Sciatic nerve (tissue), 2 donors: Measurements from ENCODE around the gene SDK1. TPM values are rescaled to one million over a fixed set of nuclear protein-coding genes. Genes with fewer than 3 reads are reported as not detected.
"Not testable (repeated sequence)": the region's sequence is repeated elsewhere in the genome, so short reads cannot be mapped to it uniquely, and the experiment has no call there.

Experiments
- ATAC-seq: fragments of 200-7000 bp; cut with Tn5 transposase; one replicate; pipeline ENCODE4 v1.9.1; 2020; ENCODE audit warnings: mild to moderate bottlenecking, moderate library complexity
- DNase-seq: peaks from one replicate; pipeline ENCODE4 v3.0.0-alpha.2; 2020; ENCODE audit warnings: low spot score
- intact Hi-C: fragments of 100-400 bp; cut with DNase I; formaldehyde crosslinking; loops from one replicate; pipeline ENCODE4 v1.14.2; 2022
- total RNA-seq: library from RNA; stranded (reverse); fragmentation: NEBNext Ultra II Directional; extraction: Animal tissue kit (Norgen Biotek cat#: 25700); gene quantifications from one replicate; pipeline ENCODE4 v1.2.1, GENCODE V29; 2021
- donor health status: DM: no; HTN: no; CAD: no.
- donor health status: DM: no; HTN: no; CAD: no.

SDK1 gene
- total RNA-seq, 1 donor from 2014 or later = 11.2 TPM

DNA sequence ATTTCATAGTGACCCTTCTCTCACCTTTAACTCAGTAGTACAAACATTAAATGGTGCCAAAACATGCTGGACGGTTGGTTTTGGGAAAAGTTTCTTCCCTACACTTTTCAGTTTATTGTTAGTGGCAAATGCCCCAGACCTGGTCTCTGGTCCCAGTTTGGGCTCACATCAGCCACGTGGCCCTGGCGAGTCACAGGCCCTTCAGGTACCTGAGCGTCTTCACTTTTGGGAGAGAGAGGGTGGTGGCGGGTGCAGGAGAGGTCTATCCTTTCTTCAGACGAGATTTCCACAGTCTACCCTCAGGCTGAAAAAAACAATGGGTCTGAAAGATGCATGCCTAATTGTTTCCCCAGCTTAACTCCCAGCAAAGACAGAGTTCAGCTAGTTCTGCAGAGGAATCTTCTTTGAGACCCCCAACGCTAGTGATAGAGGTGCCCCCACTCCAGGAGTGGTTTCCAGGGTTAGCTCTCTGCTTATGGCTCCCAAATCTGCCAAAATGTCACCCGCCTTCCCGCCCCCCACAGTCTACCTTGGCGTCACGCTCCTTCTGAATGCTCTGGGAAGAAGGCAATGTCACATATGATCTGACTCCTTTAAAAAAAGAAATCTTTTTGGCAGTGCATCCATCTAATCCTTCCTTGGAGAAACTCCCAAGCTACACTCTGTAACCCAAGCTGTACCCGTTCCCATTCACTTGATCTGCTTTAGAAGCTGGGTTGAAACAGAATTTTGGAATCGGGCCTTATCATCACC, 996.3 kb downstream of the SDK1 start:
- DNase-seq = no peak
- intact Hi-C loops = no loop called here

DNA sequence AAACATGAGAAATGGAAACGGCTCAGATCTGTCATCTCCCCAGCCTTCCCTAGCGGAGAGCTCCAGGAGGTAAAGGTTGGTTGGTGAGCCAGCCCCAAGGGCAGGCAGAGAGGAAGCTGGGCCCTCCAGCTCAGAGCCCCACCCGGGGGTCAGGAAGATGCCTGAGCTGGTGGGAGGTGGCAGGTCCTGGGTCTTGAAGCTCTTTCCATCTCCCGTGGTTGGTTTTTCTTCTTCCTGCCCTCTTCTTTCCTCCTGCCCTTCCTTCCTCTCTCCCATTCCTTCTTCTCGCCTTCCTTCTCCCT, 996.8 kb downstream of the SDK1 start:
- ATAC-seq (no peak), DNase-seq (no peak)
- intact Hi-C loops = no loop called here

More for the DNA sequence above, 996.3 kb downstream of the SDK1 start:
- no peak for ATAC-seq

DNA sequence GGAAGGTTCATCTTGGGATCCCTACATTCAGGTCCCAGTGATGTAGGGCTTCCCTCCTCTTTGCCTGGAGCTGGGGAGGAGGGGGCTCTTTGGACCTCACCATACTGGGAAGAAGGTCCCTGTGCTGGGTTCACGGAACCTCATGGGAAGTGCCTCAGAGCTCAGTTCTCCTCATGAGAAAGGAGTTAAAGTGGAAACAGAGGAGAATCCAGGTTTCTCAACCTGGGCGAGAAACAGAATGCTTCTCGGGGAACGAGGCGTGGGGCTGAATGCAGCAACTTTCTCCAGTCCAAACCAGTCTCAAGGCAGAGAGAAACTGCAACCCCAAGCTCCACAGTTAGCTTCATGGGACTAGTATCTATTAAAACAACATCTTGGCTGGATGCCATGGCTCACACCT, 998.4 kb downstream of the SDK1 start:
- intact Hi-C loops = no loop called here
- DNase-seq (no peak), ATAC-seq (no peak)

DNA sequence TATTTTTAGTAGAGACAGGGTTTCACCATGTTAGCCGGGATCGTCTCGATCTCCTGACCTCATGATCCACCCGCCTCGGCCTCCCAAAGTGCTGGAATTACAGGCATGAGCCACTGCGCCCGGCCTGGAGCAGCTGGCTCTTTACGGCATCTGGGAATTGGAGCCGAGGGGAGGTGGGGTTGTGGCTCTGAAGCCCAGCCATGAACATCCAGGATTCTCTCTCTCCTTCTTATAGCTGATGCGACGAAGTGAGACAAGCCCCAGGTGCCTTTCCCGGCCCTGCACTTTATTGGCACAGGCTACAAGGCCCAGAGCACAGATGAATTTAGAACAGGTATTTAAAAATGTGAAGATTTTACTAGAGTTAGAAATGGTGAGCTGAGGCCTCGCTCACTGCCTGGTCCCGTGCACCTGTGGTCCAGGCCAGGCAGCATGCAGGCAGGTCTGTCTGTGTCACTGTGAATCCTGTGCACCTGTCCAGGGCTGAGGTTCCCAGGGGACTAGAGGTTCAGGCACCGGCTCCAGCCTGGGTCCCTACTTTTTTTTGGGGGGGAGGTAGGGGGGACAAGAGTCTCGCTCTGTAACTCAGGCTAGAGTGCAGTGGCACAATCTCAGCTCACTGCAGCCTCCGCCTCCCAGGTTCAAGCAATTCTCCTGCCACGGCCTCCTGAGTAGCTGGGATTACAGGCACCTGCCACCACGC, 1001.3 kb downstream of the SDK1 start:
- ATAC-seq (no peak), DNase-seq (no peak)
- intact Hi-C loops = no loop called here

DNA sequence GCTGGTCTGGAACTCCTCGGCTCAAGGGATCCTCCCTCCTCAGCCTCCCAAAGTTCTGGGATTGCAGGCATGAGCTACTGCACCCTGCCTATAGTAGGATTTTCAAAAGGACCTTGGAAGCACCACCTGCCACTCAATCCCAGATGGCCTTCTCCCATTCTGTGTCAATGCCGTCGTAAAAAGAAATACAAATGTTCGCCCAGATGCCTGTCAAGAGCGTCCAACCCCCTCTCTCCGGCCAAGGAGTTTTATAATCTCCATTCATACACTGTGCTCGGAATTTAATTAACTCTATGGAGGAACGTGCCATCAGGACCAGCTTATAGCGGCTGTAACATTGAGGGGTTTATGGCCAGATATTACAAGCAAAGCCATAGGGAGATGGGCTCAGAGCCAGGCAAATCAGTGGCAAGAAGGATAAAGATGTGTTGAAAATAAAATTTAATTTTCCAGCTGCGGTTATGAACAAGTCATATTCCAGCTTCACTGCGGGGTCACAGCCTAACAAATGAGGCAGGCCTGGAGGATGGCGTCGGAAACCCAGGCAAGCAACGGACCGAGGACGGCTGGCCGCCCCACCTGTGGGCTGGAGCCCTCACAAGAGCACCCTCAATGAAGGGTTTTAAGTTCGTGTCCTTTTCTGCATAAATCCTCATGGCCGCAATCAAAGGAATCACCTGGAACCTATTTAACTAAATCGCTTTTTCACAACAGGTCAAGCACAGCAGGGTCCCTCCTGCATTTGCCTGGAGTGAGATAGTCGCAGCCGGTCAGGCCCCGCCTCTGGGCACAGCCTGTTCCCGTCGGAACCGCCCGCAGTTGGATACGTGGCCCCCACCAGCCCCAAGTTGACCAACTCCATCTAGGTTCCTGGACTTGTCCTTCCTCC, 1006.5 kb downstream of the SDK1 start:
- DNase-seq = no peak
- no peak for ATAC-seq
- intact Hi-C loops = no loop called here

DNA sequence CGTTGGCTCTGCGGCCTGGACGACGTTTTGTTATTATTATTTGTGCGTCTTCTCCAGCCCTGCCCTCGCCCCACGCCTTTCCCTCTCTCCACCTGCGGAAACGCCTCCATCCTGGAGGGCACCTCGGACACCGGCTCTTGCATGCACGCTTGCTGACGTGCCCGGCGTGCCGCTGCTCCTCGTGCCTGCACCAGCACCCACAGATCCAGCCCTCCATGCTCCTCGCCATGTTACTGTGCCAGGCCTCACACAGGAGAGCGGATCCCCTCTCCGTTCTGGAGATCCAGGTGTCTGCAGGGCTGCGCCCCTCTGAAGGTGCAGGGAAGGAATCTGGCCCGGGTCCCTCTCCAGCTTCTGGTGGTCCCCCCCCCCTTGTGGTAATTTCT, 1007.1 kb downstream of the SDK1 start:
- no peak for ATAC-seq
- DNase-seq = no peak
- intact Hi-C loops = no loop called here

DNA sequence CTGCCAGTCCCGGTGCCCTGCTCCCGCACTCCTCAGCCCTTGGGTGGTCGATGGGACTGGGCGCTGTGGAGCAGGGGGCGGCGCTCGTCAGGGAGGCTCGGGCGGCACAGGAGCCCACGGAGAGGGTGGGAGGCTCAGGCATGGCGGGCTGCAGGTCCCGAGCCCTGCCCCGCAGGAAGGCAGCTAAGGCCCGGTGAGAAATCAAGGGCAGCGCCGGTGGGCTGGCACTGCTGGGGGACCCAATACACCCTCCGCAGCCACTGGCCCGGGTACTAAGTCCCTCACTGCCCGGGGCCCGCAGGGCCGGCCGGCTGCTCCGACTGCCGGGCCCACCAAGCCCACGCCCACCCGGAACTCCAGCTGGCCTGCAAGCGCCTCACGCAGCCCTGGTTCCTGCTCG, 1012.9 kb downstream of the SDK1 start:
- DNase-seq, intact Hi-C loops, ATAC-seq: not testable (repeated sequence)

DNA sequence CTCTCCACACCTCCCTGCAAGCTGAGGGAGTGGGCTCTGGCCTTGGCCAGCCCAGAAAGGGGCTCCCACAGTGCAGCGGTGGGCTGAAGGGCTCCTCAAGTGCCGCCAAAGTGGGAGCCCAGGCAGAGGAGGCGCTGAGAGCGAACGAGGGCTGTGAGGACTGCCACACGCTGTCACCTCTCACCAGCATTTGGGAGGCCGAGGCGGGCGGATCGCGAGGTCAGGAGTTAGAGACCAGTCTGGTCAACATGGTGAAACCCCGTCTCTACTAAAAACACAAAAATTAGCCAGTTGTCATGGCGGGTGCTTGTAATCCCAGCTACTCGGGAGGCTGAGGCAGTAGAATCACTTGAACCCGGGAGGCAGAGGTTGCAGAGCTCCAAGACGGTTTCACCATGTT, 1013.3 kb downstream of the SDK1 start:
- DNase-seq, intact Hi-C loops, ATAC-seq: not testable (repeated sequence)
